Measurements from ENCODE around the gene SPO11.

DNA sequence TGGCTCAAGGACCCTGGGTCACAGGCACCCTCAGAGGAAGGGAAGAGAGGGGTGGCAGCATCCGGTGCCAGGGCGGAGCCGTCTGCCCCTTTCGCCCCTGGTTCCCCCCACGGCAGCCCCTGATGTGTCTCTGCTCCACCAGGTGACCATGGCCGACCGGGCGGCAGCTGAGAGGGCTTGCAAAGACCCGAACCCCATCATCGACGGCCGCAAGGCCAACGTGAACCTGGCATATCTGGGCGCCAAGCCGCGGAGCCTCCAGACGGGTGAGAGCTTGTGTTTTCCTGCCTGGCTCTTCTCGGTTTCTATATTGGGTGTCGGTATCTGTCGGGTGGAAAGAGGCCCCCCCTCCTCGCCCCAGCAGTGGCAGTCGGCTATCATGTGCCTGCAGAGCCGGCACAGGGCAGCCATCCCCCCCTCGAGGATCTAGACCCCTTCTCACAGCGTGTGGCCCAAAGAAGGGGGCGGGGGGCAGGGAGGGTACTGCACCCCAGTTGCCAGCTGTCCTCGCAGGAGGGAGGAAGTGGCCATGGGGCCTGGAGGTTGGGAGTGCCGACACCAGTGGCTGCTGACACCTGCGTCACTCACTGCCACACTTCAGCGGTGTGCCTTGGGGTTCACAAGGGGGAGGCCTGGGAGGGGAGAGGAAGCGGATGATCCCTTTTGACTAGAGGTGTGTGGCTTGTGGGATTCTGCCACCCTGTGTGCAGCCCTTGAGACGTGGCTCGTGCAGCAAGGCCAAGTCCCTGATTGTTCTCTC is 63.1 kb downstream of the SPO11 start:
- TF ChIP-seq POLR2AphosphoS5 (IDR thresholded peaks at IDR 0.05; ENCODE audit: borderline replicate concordance, low read depth, low read length) (no peak), EZH2 (IDR thresholded peaks at IDR 0.05) (no peak), FOXP2 (optimal IDR thresholded peaks at IDR 0.05; ENCODE audit: control extremely low read depth, extremely low read length, insufficient read depth) (no peak)
